Neural crest cell (in vitro differentiated cells): ENCODE data around the gene BCAT1. TPM values are rescaled to one million over a fixed set of nuclear protein-coding genes. Genes with fewer than 3 reads are reported as not detected.
"Not testable (repeated sequence)": the region's sequence is repeated elsewhere in the genome, so short reads cannot be mapped to it uniquely, and the experiment has no call there.

ENCODE experiments used
- DNase-seq: peaks from one replicate; pipeline ENCODE4 v3.0.0; 2021; ENCODE audit warnings: low read depth, mixed read lengths, low spot score
- H3K27ac Mint-ChIP-seq: one replicate; pipeline ENCODE4 v1.8.0; 2021; ENCODE audit warnings: mild to moderate bottlenecking, mixed read lengths; ENCODE audit not compliant: unreplicated experiment
- H3K27me3 Mint-ChIP-seq: 2 replicates; pipeline ENCODE4 v1.8.0; 2021; ENCODE audit warnings: low read depth, mild to moderate bottlenecking, mixed read lengths
- H3K36me3 Mint-ChIP-seq: 2 replicates; pipeline ENCODE4 v1.8.0; 2021; ENCODE audit warnings: low read depth, mild to moderate bottlenecking, mixed read lengths
- H3K4me1 Mint-ChIP-seq: 2 replicates; pipeline ENCODE4 v1.8.0; 2021; ENCODE audit warnings: mixed read lengths
- H3K4me3 Mint-ChIP-seq: one replicate; pipeline ENCODE4 v1.8.0; 2021; ENCODE audit warnings: mild to moderate bottlenecking, mixed read lengths
- H3K9me3 Mint-ChIP-seq: 2 replicates; pipeline ENCODE4 v1.8.0; 2021; ENCODE audit warnings: mixed read lengths
- total RNA-seq: library from RNA; stranded (reverse); gene quantifications from 2 replicates; pipeline ENCODE4 v1.2.1, GENCODE V29; 2021
- TF ChIP-seq, protein P1 (sequence below): fragments of 200-600 bp; sonication (generic); conservative IDR thresholded peaks from 2 replicates; pipeline ENCODE4 v1.5.0; 2021; ENCODE audit warnings: antibody characterized with exemption, mild to moderate bottlenecking

Gene BCAT1
- total RNA-seq, 1 donor from 2014 or later = 199 TPM

DNA sequence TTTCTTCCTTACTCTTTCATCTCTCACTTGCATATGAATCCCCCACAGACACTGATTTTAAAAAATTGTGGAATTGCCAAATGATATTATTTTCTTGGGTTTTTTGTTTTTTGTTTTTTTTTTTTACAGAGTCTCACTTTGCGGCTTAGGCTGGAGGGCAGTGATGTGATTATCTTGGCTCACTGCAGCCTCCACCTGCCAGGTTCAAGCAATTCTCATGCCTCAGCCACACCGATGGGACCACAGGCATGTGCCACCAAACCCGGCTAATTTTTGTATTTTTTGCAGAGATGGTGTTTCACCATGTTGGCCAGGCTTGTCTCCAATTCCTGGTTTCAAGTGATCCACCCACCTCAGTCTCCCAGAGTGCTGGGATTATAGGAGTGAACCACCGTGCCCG lies 68.2 kb downstream of the BCAT1 start:
- Mint-ChIP-seq H3K36me3 (peaks cover 22% of the 10 kb centered on the region), H3K4me1 (no peaks in the 10 kb centered on the region)

DNA sequence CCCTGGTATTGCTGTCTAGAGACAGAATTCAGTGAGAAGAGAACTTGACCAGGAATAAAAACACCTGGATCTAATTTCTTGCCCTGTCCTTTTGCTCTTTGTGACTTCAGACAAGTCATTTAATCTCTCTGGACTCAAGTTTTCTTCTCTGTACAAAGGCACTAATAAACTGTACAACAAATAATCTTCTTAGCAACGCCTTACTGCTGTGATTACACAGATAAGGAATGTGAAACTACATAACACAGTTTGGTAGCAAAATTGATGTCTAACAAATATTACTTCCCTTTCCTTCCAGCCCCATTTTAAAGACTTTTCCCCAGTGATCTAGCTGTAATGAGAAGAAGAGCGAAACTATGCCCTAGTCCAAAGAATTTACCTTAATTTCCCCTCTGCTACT lies 69.3 kb downstream of the BCAT1 start:
- no peak overlapping the region for H3K4me3 Mint-ChIP-seq
- no peaks in the 10 kb centered on the region for H3K27me3 Mint-ChIP-seq
- no peak overlapping the region for H3K27ac Mint-ChIP-seq
- DNase-seq = no peak
- H3K9me3 Mint-ChIP-seq = no peaks in the 10 kb centered on the region
- TF ChIP-seq, protein P1, sequence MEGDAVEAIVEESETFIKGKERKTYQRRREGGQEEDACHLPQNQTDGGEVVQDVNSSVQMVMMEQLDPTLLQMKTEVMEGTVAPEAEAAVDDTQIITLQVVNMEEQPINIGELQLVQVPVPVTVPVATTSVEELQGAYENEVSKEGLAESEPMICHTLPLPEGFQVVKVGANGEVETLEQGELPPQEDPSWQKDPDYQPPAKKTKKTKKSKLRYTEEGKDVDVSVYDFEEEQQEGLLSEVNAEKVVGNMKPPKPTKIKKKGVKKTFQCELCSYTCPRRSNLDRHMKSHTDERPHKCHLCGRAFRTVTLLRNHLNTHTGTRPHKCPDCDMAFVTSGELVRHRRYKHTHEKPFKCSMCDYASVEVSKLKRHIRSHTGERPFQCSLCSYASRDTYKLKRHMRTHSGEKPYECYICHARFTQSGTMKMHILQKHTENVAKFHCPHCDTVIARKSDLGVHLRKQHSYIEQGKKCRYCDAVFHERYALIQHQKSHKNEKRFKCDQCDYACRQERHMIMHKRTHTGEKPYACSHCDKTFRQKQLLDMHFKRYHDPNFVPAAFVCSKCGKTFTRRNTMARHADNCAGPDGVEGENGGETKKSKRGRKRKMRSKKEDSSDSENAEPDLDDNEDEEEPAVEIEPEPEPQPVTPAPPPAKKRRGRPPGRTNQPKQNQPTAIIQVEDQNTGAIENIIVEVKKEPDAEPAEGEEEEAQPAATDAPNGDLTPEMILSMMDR = no peak
- H3K4me1 Mint-ChIP-seq = no peaks in the 10 kb centered on the region
- H3K36me3 Mint-ChIP-seq = peaks cover 22% of the 10 kb centered on the region

More for the DNA sequence above, 68.2 kb downstream of the BCAT1 start:
- DNase-seq = no peak
- Mint-ChIP-seq H3K27ac (no peak overlapping the region), H3K9me3 (no peaks in the 10 kb centered on the region), H3K27me3 (no peaks in the 10 kb centered on the region), H3K4me3 (no peak overlapping the region)
- TF ChIP-seq, protein P1 = no peak

DNA sequence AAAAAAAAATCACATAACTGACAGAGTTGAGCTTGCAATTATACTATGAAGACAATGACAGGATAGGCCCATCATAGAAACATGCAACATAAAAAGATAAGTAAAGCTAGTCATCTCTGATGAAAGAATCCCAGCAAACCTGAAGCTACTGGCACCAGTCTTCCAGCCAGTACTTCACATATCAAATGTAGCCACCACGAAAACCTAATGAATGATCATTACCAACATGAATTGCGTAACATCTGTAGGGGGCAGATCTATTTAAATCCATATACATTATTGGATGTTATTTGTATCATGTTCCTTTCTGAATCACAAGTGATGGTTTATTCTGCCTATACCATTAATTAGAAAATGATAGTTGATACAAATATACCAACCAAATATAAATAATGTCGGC lies 73.9 kb downstream of the BCAT1 start:
- DNase-seq = no peak
- H3K4me3 Mint-ChIP-seq = no peak overlapping the region
- H3K9me3 Mint-ChIP-seq = no peaks in the 10 kb centered on the region
- H3K27me3 Mint-ChIP-seq = no peaks in the 10 kb centered on the region
- TF ChIP-seq, protein P1 = no peak
- H3K27ac Mint-ChIP-seq = no peak overlapping the region
- H3K4me1 Mint-ChIP-seq = no peaks in the 10 kb centered on the region
- peaks cover 20% of the 10 kb centered on the region for H3K36me3 Mint-ChIP-seq

DNA sequence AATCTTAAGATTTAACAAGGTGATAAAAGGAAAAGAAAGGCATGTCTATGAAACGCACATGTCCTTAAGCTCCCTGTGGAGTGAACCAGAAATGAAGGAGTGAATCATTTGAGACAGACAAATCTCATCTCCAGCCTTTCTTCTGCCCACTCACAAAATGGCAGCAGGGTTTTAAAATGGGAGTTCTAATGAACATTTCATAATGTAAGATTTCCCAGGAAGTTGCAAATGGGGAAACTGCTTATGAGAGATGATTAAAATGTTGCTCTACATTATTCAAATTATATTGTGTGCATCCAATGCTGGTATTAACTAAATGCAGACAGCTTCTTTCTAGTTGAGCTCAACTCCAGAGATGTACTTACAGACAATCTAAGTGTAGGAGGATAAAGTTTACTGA lies 76.7 kb downstream of the BCAT1 start:
- TF ChIP-seq, protein P1 = no peak
- peaks cover 31% of the 10 kb centered on the region for H3K36me3 Mint-ChIP-seq
- no peaks in the 10 kb centered on the region for H3K4me1 Mint-ChIP-seq

DNA sequence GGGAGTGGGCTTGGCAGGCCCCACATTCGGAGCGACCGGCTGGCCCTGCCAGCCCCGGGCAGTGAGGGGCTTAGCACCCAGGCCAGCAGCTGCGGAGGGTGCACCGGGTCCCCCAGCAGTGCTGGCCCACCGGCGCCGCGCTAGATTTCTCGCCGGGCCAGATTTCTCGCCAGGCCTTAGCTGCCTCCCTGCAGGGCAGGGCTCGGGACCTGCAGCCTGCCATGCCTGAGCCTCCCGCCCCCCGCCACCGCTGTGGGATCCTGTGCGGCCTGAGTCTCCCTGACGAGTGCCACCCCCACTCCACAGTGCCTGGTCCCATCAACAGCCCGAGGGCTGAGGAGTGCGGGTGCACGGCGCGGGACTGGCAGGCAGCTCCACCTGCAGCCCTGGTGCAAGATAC lies 82.8 kb downstream of the BCAT1 start:
- Mint-ChIP-seq H3K36me3 (peaks cover 68% of the 10 kb centered on the region), H3K9me3 (peaks cover 16% of the 10 kb centered on the region)
- not testable (repeated sequence) for H3K4me3 Mint-ChIP-seq, H3K27me3 Mint-ChIP-seq, H3K4me1 Mint-ChIP-seq, H3K27ac Mint-ChIP-seq, DNase-seq

More for the DNA sequence above, 76.7 kb downstream of the BCAT1 start:
- no peak for DNase-seq
- Mint-ChIP-seq H3K27ac (no peak overlapping the region), H3K4me3 (no peak overlapping the region), H3K9me3 (peaks cover 5% of the 10 kb centered on the region), H3K27me3 (no peaks in the 10 kb centered on the region)

DNA sequence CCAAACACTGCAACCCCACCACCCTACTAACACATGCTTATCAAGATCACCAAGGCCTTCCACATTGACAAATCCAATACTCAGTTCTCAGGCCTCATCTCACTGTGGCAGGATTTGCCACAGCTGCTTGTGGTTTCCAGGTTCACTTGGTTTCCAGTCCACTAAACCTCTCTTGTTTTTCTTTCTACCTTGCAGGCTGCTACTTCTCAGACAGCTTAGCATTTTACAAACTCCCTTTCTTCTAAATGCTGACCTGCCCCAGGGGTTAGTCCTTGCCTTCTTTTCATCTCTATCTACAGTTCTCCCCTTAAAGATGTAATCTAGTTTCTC lies 84.1 kb downstream of the BCAT1 start:
- H3K36me3 Mint-ChIP-seq = peaks cover 74% of the 10 kb centered on the region
- no peaks in the 10 kb centered on the region for H3K4me1 Mint-ChIP-seq
- no peak for DNase-seq
- H3K27ac Mint-ChIP-seq = no peak overlapping the region
- H3K4me3 Mint-ChIP-seq = no peak overlapping the region
- no peaks in the 10 kb centered on the region for H3K27me3 Mint-ChIP-seq
- H3K9me3 Mint-ChIP-seq = peaks cover 16% of the 10 kb centered on the region
- TF ChIP-seq, protein P1 = no peak
